A549 (cell line): ENCODE data around the gene NDUFB1. TPM values are rescaled to one million over a fixed set of nuclear protein-coding genes. Genes with fewer than 3 reads are reported as not detected.

Experiments used
- ATAC-seq, 2 experiments: fragments of 200-7000 bp in 1 of 2; fragments of >200 bp in 1 of 2; cut with Nextera tagmentation in 1 of 2; cut with Tn5 transposase in 1 of 2; 3 replicates each; pipeline versions ENCODE4 v1.8.0 to v1.9.1; 2018 to 2020; ENCODE audit warnings: mild to moderate bottlenecking in 1 of 2, moderate library complexity in 1 of 2
- CTCF ChIA-PET: fragments of 300-600 bp; sonication (Branson Sonifier 250); formaldehyde crosslinking; extraction: SDS; loops from one replicate; lab custom pipeline; 2021; ENCODE audit warnings: antibody characterized with exemption, inconsistent platforms; lab: Yijun Ruan, JAX
- POLR2A ChIA-PET: fragments of 350-600 bp; formaldehyde crosslinking; extraction: SDS; loops from one replicate; lab custom pipeline; 2021; ENCODE audit warnings: antibody characterized with exemption, inconsistent platforms; lab: Yijun Ruan, JAX
- DNase-seq, 2 experiments: peaks; one replicate each; pipeline versions ENCODE4 v3.0.0 to v3.0.0-alpha.2; 2011 to 2016; ENCODE audit warnings: low read depth in 1 of 2, low spot score in 1 of 2
- FAIRE-seq: peaks from 2 replicates; lab custom pipeline; 2011; peaks lifted over from hg19 to GRCh38; lab: Jason Lieb, UNC
- H3K27ac ChIP-seq, 2 experiments: fragments of >200 bp; sonication (Bioruptor Twin); formaldehyde crosslinking; 3 replicates each; pipeline ENCODE4 v1.5.1; 2016 to 2017
- H3K4me1 ChIP-seq: fragments of >200 bp; sonication (Bioruptor Twin); formaldehyde crosslinking; 3 replicates; pipeline ENCODE4 v1.6.1; 2016
- H3K4me2 ChIP-seq: fragments of >200 bp; sonication (Bioruptor Twin); formaldehyde crosslinking; 3 replicates; pipeline ENCODE4 v1.6.1; 2016
- H3K4me3 ChIP-seq: fragments of >200 bp; sonication (Bioruptor Twin); formaldehyde crosslinking; 3 replicates; pipeline ENCODE4 v1.5.1; 2016
- H3K9me3 ChIP-seq: fragments of >200 bp; sonication (Bioruptor Twin); formaldehyde crosslinking; 3 replicates; pipeline ENCODE4 v1.6.1; 2016
- CBX2 ChIP-seq: fragments of 200-600 bp; sonication (generic); IDR thresholded peaks from 2 replicates; pipeline ENCODE4 v1.6.1; 2016; ENCODE audit warnings: low read depth, mild to moderate bottlenecking, borderline replicate concordance
- CBX8 ChIP-seq: fragments of 200-600 bp; sonication (generic); IDR thresholded peaks from 2 replicates; pipeline ENCODE4 v1.6.1; 2016
- EHF ChIP-seq: fragments of 250-450 bp; sonication (Bioruptor Pico); IDR thresholded peaks from 2 replicates; pipeline ENCODE4 v1.5.0; 2020; ENCODE audit warnings: mild to moderate bottlenecking
- EP300 ChIP-seq, 2 experiments: fragments of >200 bp; sonication (Bioruptor Twin); formaldehyde crosslinking; IDR thresholded peaks; 2 replicates in 1 of 2; 3 replicates in 1 of 2; pipeline ENCODE4 v1.6.1; 2016 to 2017
- HOXB13 ChIP-seq: fragments of 250-450 bp; sonication (Bioruptor Pico); IDR thresholded peaks from 2 replicates; pipeline ENCODE4 v1.5.0; 2020; ENCODE audit warnings: low read depth, mild to moderate bottlenecking, moderate library complexity
- HOXB5 ChIP-seq: fragments of 250-450 bp; sonication (Bioruptor Pico); IDR thresholded peaks from 2 replicates; pipeline ENCODE4 v1.5.0; 2020; ENCODE audit warnings: mild to moderate bottlenecking, moderate library complexity
- JUN ChIP-seq, 2 experiments: fragments of >200 bp; sonication (Bioruptor Twin); formaldehyde crosslinking; IDR thresholded peaks; 2 replicates in 1 of 2; 3 replicates in 1 of 2; pipeline ENCODE4 v1.6.1; 2016 to 2017
- JUNB ChIP-seq: fragments of >200 bp; sonication (Bioruptor Twin); formaldehyde crosslinking; IDR thresholded peaks from 2 replicates; pipeline ENCODE4 v1.6.1; 2016
- MAFK ChIP-seq: fragments of 450-650 bp; IDR thresholded peaks from 2 replicates; pipeline ENCODE4 v1.6.1; 2014; ENCODE audit not compliant: partially characterized antibody
- NPAS2 ChIP-seq: fragments of 250-450 bp; sonication (Bioruptor Pico); IDR thresholded peaks from 2 replicates; pipeline ENCODE4 v1.8.0; 2022; ENCODE audit warnings: mild to moderate bottlenecking, moderate library complexity, borderline replicate concordance
- PHF8 ChIP-seq: fragments of 200-600 bp; sonication (generic); IDR thresholded peaks from 2 replicates; pipeline ENCODE4 v1.6.1; 2016; ENCODE audit warnings: low read depth, mild to moderate bottlenecking, antibody characterized with exemption, moderate library complexity, borderline replicate concordance
- POLR2A ChIP-seq: IDR thresholded peaks from 2 replicates; pipeline ENCODE4 v1.6.1; 2012; ENCODE audit warnings: mild to moderate bottlenecking, low read length
- POLR2AphosphoS2 ChIP-seq: conservative IDR thresholded peaks from 2 replicates; pipeline ENCODE4 v1.6.1; 2012; ENCODE audit warnings: low read length, improper control_type of control experiment, inconsistent platforms
- RAD21 ChIP-seq, 2 experiments: fragments of >200 bp in 1 of 2; sonication (Bioruptor Twin) in 1 of 2; formaldehyde crosslinking in 1 of 2; IDR thresholded peaks in 1 of 2; conservative IDR thresholded peaks in 1 of 2; 2 replicates in 1 of 2; 3 replicates in 1 of 2; pipeline ENCODE4 v1.6.1; 2012 to 2018; ENCODE audit warnings: inconsistent platforms in 1 of 2
- RFX5 ChIP-seq: fragments of 450-650 bp; IDR thresholded peaks from 2 replicates; pipeline ENCODE4 v1.7.1; 2014; ENCODE audit warnings: antibody characterized with exemption, mild to moderate bottlenecking, moderate library complexity
- RNF2 ChIP-seq: fragments of 200-600 bp; sonication (generic); IDR thresholded peaks from 2 replicates; pipeline ENCODE4 v1.6.1; 2016; ENCODE audit warnings: low read depth, mild to moderate bottlenecking, antibody characterized with exemption, moderate library complexity, borderline replicate concordance
- SMC3 ChIP-seq: fragments of >200 bp; sonication (Bioruptor Twin); formaldehyde crosslinking; IDR thresholded peaks from 3 replicates; pipeline ENCODE4 v1.6.1; 2018; ENCODE audit warnings: inconsistent platforms
- TFCP2L1 ChIP-seq: fragments of 250-450 bp; sonication (Bioruptor Pico); IDR thresholded peaks from 2 replicates; pipeline ENCODE4 v1.5.0; 2021; ENCODE audit warnings: mild to moderate bottlenecking
- TP53 ChIP-seq: fragments of 250-450 bp; sonication (Bioruptor Pico); IDR thresholded peaks from 2 replicates; pipeline ENCODE4 v1.5.0; 2021; ENCODE audit warnings: mild to moderate bottlenecking, moderate library complexity
- ZC3H11A ChIP-seq: fragments of 450-650 bp; IDR thresholded peaks from 2 replicates; pipeline ENCODE4 v1.6.1; 2014; ENCODE audit warnings: antibody characterized with exemption, mild to moderate bottlenecking
- ZSCAN20 ChIP-seq: fragments of 250-450 bp; sonication (Bioruptor Pico); IDR thresholded peaks from 2 replicates; pipeline ENCODE4 v1.8.0; 2022; ENCODE audit warnings: mild to moderate bottlenecking, moderate library complexity
- WGBS: methylation state at CpG from one replicate; pipeline ENCODE4 v1.1.6; 2017; ENCODE audit errors: missing lambda C conversion rate; 5-methylcytosine and 5-hydroxymethylcytosine counted together
- polyA plus RNA-seq, 4 experiments: library from polyadenylated mRNA; depleted of rRNA in 3 of 4; stranded (reverse); fragments of >200 nt; fragmentation: RNase III in 1 of 4; extraction: RNeasy Plus Mini Kit Qiagen cat#74134 plus additional on column Dnase treatment in 1 of 4; gene quantifications; 2 replicates in 3 of 4; 3 replicates in 1 of 4; pipeline ENCODE4 v1.2.3, GENCODE V29; 2011 to 2017
- TF ChIP-seq, protein P1 (sequence below): fragments of 150-350 bp; IDR thresholded peaks from 2 replicates; pipeline ENCODE4 v1.6.1; 2014; ENCODE audit warnings: low read depth, mild to moderate bottlenecking, low read length
- TF ChIP-seq, protein P2 (sequence below): IDR thresholded peaks from 2 replicates; pipeline ENCODE4 v1.6.1; 2012; ENCODE audit warnings: low read depth, borderline replicate concordance
- TF ChIP-seq, protein P3 (sequence below): fragments of 200-600 bp; sonication (generic); IDR thresholded peaks from 2 replicates; pipeline ENCODE4 v1.6.1; 2016; ENCODE audit warnings: antibody characterized with exemption, mild to moderate bottlenecking, moderate library complexity
- TF ChIP-seq, protein P4 (sequence below): fragments of 450-650 bp; IDR thresholded peaks from 2 replicates; pipeline ENCODE4 v1.6.1; 2014; ENCODE audit warnings: antibody characterized with exemption
- TF ChIP-seq, protein P5 (sequence below): fragments of >200 bp; sonication (Bioruptor Twin); formaldehyde crosslinking; IDR thresholded peaks from 3 replicates; pipeline ENCODE4 v1.6.1; 2016

NDUFB1 gene
- polyA plus RNA-seq, 2 of the 4 experiments (the other 2 are of a cell fraction) = 596 to 704 TPM

DNA sequence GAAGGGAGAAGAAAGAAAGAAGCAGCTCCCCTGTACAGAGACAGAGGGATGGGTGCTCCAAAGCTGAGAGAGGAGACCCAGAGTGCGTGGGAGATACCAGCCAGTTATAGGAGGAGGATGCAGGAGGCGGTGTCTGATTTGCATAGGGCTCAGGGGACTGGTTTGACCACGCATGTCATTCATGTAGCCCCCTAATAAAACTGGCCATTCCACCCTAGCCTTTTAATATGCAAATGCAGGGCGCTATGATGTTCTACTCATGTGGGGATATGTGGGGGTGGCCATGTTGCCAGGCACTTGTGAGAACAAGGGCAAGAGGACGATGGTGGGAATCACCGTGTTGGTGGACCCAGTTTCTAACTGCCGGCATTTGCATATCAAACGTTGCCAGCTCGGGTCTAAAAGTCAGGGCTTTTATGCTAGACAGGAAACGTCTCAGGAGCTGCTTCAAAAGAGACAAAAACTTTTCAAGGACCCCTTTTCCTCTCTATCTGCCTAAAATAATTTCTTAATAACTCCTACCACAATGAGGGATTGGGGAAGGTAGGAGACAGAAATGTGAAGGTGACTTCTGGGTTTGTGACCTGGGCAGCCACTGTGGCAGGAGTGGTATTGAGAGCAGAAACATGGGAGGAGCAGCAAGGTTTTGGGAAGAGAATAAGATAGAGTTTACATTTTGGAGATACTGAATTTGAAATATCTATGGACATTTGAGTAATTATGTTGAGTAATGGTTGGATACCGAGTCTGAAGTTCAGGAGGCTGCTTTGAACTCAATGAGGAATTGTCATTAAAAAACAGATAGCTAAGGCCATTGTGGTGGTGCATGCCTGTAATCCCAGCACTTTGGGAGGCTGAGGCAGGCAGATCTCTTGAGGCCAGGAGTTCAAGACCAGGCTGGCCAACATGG lies 12.9 kb downstream of the NDUFB1 start:
- DNase-seq = no peak
- FAIRE-seq = no peak
- H3K4me3 ChIP-seq = no peak overlapping the region
- ChIA-PET POLR2A (no interaction called here), CTCF (interaction anchor here (0.9 to 4.6 kb wide), 2 partner anchors 11 to 360 kb away, joined by 3 to 99 read pairs; partner anchors contain the start of genes CPSF2 and NDUFB1)
- WGBS = 57% methylated on average over 11 of the region's 11 CpGs
- H3K27ac ChIP-seq = no peak overlapping the region
- no peak for TF ChIP-seq TFCP2L1
- TF ChIP-seq EHF (CRISPR knock-in tag) = no peak
- TF ChIP-seq MAFK = no peak
- no peak for TF ChIP-seq CBX8
- TF ChIP-seq PHF8 = no peak
- no peak for TF ChIP-seq HOXB13 (CRISPR knock-in tag)
- TF ChIP-seq JUN (IDR thresholded peaks at IDR 0.05) = no peak
- TF ChIP-seq, protein P1, sequence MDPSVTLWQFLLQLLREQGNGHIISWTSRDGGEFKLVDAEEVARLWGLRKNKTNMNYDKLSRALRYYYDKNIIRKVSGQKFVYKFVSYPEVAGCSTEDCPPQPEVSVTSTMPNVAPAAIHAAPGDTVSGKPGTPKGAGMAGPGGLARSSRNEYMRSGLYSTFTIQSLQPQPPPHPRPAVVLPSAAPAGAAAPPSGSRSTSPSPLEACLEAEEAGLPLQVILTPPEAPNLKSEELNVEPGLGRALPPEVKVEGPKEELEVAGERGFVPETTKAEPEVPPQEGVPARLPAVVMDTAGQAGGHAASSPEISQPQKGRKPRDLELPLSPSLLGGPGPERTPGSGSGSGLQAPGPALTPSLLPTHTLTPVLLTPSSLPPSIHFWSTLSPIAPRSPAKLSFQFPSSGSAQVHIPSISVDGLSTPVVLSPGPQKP = no peak
- TF ChIP-seq NPAS2 (CRISPR knock-in tag) = no peak
- TF ChIP-seq SMC3 = no peak
- TF ChIP-seq, protein P2, sequence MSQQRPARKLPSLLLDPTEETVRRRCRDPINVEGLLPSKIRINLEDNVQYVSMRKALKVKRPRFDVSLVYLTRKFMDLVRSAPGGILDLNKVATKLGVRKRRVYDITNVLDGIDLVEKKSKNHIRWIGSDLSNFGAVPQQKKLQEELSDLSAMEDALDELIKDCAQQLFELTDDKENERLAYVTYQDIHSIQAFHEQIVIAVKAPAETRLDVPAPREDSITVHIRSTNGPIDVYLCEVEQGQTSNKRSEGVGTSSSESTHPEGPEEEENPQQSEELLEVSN = no peak
- no peak for TF ChIP-seq HOXB5
- TF ChIP-seq RFX5 = no peak
- TF ChIP-seq JUNB = no peak
- TF ChIP-seq, protein P3, sequence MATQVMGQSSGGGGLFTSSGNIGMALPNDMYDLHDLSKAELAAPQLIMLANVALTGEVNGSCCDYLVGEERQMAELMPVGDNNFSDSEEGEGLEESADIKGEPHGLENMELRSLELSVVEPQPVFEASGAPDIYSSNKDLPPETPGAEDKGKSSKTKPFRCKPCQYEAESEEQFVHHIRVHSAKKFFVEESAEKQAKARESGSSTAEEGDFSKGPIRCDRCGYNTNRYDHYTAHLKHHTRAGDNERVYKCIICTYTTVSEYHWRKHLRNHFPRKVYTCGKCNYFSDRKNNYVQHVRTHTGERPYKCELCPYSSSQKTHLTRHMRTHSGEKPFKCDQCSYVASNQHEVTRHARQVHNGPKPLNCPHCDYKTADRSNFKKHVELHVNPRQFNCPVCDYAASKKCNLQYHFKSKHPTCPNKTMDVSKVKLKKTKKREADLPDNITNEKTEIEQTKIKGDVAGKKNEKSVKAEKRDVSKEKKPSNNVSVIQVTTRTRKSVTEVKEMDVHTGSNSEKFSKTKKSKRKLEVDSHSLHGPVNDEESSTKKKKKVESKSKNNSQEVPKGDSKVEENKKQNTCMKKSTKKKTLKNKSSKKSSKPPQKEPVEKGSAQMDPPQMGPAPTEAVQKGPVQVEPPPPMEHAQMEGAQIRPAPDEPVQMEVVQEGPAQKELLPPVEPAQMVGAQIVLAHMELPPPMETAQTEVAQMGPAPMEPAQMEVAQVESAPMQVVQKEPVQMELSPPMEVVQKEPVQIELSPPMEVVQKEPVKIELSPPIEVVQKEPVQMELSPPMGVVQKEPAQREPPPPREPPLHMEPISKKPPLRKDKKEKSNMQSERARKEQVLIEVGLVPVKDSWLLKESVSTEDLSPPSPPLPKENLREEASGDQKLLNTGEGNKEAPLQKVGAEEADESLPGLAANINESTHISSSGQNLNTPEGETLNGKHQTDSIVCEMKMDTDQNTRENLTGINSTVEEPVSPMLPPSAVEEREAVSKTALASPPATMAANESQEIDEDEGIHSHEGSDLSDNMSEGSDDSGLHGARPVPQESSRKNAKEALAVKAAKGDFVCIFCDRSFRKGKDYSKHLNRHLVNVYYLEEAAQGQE = no peak
- no peak for TF ChIP-seq EP300 (IDR thresholded peaks at IDR 0.05)
- no peak for TF ChIP-seq RNF2
- no peak overlapping the region for H3K4me2 ChIP-seq
- ATAC-seq = no peak
- H3K9me3 ChIP-seq = no peaks in the 10 kb centered on the region
- peaks cover 15% of the 10 kb centered on the region for H3K4me1 ChIP-seq

DNA sequence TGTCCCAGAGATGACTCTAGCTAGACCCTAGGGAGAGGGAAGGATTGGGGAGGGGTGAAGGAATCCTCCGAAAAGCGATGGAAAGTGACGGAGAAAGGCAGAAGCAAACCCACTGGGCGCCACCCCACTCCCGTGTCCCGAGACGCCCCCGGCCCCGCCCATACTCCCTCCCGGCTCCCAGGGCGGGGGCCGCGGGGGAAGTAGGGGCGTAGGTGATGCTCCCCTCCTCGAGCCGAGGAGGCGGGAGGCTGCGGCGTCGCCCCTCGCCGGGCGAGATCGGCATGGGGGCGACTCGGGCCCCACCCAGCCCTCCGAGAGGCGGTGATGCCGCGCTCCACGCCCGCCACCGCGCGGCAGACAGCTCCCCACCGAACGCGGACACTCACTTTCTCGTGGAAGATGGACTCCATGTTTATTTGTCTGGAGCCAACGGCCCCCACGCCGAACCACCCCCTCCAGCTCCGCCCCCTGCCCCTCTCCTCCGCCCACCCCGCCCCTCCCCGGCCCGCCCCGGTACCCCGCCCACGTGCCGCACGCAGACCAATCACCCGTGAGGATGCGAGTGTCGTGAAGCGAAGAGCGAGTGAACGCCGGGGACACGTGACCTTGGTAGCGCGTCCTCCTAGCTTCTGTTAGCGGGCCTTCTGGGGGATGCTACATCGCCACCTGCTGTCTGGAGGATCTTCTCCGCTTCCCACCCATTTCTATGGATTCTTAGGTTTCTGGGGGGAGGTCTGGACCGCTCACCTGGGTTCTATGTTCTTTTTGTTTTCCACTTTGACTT lies 15.2 kb downstream of the NDUFB1 start, which contains the start of gene ATXN3:
Gene ATXN3, minus strand, starts transcription at position 440 of the 784 bp plus-strand sequence. Its CDS starts 30 bp downstream, at position 410.
- Histone ChIP-seq H3K9me3 (no peaks in the 10 kb centered on the region), H3K4me2 (peak within 1 kb of the TSS; percentile 81), H3K27ac (peak within 1 kb of the TSS; percentile 89 to 96), H3K4me1 (peaks cover 23% of the 10 kb centered on the region), H3K4me3 (peak within 1 kb of the TSS; percentile 75)
- peak; percentile 98 to 99 for DNase-seq
- peak; percentile 63 for FAIRE-seq
- peak; percentile 91 to 96 for ATAC-seq
- ChIA-PET POLR2A (interaction anchor here (0.7 to 3.0 kb wide), 8 partner anchors 10 to 688 kb away, joined by 3 to 60 read pairs (median 4); partner anchors contain the start of genes CPSF2, GOLGA5, NDUFB1 and TRIP11), CTCF (interaction anchor here (0.6 to 4.6 kb wide), 22 partner anchors 13 to 621 kb away, joined by 3 to 99 read pairs (median 3); partner anchors contain the start of genes CPSF2, NDUFB1 and TRIP11)
- 1% methylated on average over 28 of the region's 66 CpGs for WGBS
- TF ChIP-seq EP300 (IDR thresholded peaks at IDR 0.05) (no peak), JUN (IDR thresholded peaks at IDR 0.05) (peak; percentile 40 to 87; a peak in 3 of 5 replicates), ZSCAN20 (CRISPR knock-in tag) (no peak), RAD21 (conservative IDR thresholded peaks at IDR 0.05 in 1 of 2, IDR thresholded peaks at IDR 0.05 in 1 of 2) (0 out of 5 replicates have a peak, but pooled peaks of 1 of the 2 experiments have one; percentile 28), ZC3H11A (no peak), PHF8 (peak; percentile 84), CBX2 (no peak), TP53 (CRISPR knock-in tag) (no peak), POLR2A (peak; percentile 36), TFCP2L1 (no peak; the same call in 1 of the 2 replicates), POLR2AphosphoS2 (no peak), NPAS2 (CRISPR knock-in tag) (no peak), HOXB5 (no peak)
- TF ChIP-seq, protein P4, sequence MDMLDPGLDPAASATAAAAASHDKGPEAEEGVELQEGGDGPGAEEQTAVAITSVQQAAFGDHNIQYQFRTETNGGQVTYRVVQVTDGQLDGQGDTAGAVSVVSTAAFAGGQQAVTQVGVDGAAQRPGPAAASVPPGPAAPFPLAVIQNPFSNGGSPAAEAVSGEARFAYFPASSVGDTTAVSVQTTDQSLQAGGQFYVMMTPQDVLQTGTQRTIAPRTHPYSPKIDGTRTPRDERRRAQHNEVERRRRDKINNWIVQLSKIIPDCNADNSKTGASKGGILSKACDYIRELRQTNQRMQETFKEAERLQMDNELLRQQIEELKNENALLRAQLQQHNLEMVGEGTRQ = peak; percentile 98
- TF ChIP-seq, protein P5, sequence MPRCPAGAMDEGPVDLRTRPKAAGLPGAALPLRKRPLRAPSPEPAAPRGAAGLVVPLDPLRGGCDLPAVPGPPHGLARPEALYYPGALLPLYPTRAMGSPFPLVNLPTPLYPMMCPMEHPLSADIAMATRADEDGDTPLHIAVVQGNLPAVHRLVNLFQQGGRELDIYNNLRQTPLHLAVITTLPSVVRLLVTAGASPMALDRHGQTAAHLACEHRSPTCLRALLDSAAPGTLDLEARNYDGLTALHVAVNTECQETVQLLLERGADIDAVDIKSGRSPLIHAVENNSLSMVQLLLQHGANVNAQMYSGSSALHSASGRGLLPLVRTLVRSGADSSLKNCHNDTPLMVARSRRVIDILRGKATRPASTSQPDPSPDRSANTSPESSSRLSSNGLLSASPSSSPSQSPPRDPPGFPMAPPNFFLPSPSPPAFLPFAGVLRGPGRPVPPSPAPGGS = peak; percentile 82
